ENCODE results near the gene SLC22A15. TPM values are rescaled to one million over a fixed set of nuclear protein-coding genes. Genes with fewer than 3 reads are reported as not detected.

Gene SLC22A15
- total and polyA plus RNA-seq, 4 donors: 5.3 to 16.4 (median 10.7) TPM

DNA sequence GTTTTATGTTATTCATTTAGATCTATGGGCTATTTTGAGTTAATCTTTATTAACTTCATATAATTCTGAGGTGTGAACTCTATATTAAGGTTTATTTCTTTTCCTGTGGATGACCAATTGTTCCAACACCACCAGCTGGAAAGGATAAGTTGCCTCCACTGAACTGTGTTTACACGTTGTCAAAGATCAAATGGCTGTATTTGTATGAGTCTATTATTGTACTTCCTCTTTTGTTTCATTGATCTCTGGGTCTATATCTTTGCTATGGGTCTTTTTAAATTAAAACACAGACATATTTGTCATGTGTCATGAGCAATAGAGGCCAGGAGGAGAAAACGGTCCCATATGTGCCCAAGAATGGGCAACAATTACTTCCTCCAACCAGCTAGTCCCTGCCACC is 129.7 kb downstream of the SLC22A15 start:
- Histone ChIP-seq H3K4me1 (ENCODE audit: control insufficient read depth in 5 of 5, insufficient read depth in 5 of 5, low read length in 5 of 5) (peaks cover 0 to 6% (median 2%) of the 10 kb centered on the region in 5 donors), H3K27me3 (ENCODE audit: control insufficient read depth in 3 of 3, insufficient read depth in 3 of 3, low read length in 2 of 3) (no peaks in the 10 kb centered on the region), H3K9me3 (ENCODE audit: control insufficient read depth in 4 of 4, insufficient read depth in 3 of 4, low read length in 3 of 4) (no peaks in the 10 kb centered on the region), H3K27ac (ENCODE audit: low read depth in 1 of 2, low read length in 1 of 2) (no peak overlapping the region), H3K4me3 (no peak overlapping the region), H3K9ac (ENCODE audit: insufficient read depth in 1 of 2, low read length in 2 of 2) (no peak overlapping the region), H3K36me3 (ENCODE audit: control insufficient read depth in 4 of 4, insufficient read depth in 4 of 4, low read length in 4 of 4) (no peaks in the 10 kb centered on the region)
- DNase-seq (no peak), ATAC-seq (ENCODE audit: insufficient read depth, low FRiP score) (no peak)
- TF ChIP-seq, protein P1, sequence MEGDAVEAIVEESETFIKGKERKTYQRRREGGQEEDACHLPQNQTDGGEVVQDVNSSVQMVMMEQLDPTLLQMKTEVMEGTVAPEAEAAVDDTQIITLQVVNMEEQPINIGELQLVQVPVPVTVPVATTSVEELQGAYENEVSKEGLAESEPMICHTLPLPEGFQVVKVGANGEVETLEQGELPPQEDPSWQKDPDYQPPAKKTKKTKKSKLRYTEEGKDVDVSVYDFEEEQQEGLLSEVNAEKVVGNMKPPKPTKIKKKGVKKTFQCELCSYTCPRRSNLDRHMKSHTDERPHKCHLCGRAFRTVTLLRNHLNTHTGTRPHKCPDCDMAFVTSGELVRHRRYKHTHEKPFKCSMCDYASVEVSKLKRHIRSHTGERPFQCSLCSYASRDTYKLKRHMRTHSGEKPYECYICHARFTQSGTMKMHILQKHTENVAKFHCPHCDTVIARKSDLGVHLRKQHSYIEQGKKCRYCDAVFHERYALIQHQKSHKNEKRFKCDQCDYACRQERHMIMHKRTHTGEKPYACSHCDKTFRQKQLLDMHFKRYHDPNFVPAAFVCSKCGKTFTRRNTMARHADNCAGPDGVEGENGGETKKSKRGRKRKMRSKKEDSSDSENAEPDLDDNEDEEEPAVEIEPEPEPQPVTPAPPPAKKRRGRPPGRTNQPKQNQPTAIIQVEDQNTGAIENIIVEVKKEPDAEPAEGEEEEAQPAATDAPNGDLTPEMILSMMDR (IDR thresholded peaks at IDR 0.05; ENCODE audit: control extremely low read depth, extremely low read depth): no peak
- 49 to 56% methylated on average over 2 of the region's 2 CpGs for WGBS, 2 donors

DNA sequence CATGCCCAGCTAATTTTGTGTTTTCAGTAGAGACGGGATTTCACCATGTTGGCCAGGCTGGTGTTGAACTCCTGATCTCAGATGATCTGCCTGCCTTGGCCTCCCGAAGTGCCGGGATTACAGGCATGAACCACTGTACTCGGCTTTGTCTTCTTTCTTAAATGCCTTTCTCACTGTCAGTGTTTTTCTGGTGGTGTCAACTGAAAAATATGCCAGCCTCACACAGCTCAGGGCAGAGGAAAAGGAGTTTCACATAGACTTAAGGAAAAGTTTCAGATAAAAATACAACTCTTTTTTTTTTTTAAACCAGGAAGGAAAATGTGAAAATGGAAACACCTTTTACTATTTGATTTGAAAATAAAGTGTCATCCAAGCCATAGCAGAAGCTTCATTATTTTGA is 130.3 kb downstream of the SLC22A15 start:
- Histone ChIP-seq H3K36me3 (ENCODE audit: control insufficient read depth in 4 of 4, insufficient read depth in 4 of 4, low read length in 4 of 4) (no peaks in the 10 kb centered on the region), H3K4me1 (ENCODE audit: control insufficient read depth in 5 of 5, insufficient read depth in 5 of 5, low read length in 5 of 5) (peaks cover under 1 to 12% (median 2%) of the 10 kb centered on the region in 5 donors), H3K27ac (ENCODE audit: low read depth in 1 of 2, low read length in 1 of 2) (no peak overlapping the region), H3K9ac (ENCODE audit: insufficient read depth in 1 of 2, low read length in 2 of 2) (no peak overlapping the region), H3K4me3 (no peak overlapping the region), H3K9me3 (ENCODE audit: control insufficient read depth in 4 of 4, insufficient read depth in 3 of 4, low read length in 3 of 4) (no peaks in the 10 kb centered on the region), H3K27me3 (ENCODE audit: control insufficient read depth in 3 of 3, insufficient read depth in 3 of 3, low read length in 2 of 3) (no peaks in the 10 kb centered on the region)
- TF ChIP-seq, protein P1 (IDR thresholded peaks at IDR 0.05; ENCODE audit: control extremely low read depth, extremely low read depth): no peak
- DNase-seq (no peak), ATAC-seq (ENCODE audit: insufficient read depth, low FRiP score) (no peak)
- 89 to 93% methylated on average over 4 of the region's 4 CpGs for WGBS, 2 donors

DNA sequence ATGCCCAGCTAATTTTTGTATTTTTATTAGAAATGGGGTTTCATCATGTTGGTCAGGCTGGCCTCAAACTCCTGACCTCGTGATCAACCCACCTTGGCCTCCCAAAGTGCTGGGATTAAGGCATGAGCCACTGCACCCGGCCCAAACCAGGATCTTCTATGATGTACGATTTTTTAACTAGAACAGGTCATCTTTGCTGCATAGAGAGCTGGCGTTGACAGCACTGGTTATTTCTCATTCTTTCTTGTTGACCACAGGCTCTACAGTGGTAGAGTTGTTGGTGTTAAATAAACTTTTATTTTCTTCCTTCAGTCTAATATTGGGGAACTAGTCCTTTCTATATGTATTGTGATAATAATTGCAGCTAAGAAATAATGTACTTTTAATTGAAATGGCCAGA is 131.1 kb downstream of the SLC22A15 start:
- no peak for ATAC-seq (ENCODE audit: insufficient read depth, low FRiP score)
- H3K4me1 ChIP-seq (ENCODE audit: control insufficient read depth in 5 of 5, insufficient read depth in 5 of 5, low read length in 5 of 5): peaks cover 2 to 14% (median 3%) of the 10 kb centered on the region in 5 donors
- no peak overlapping the region for H3K27ac ChIP-seq (ENCODE audit: low read depth in 1 of 2, low read length in 1 of 2)
- WGBS, 2 donors: 87 to 89% methylated on average over 4 of the region's 4 CpGs
- H3K4me3 ChIP-seq: no peak overlapping the region
- no peaks in the 10 kb centered on the region for H3K36me3 ChIP-seq (ENCODE audit: control insufficient read depth in 4 of 4, insufficient read depth in 4 of 4, low read length in 4 of 4)
- no peak for DNase-seq
- H3K27me3 ChIP-seq (ENCODE audit: control insufficient read depth in 3 of 3, insufficient read depth in 3 of 3, low read length in 2 of 3): no peaks in the 10 kb centered on the region
- TF ChIP-seq, protein P1 (IDR thresholded peaks at IDR 0.05; ENCODE audit: control extremely low read depth, extremely low read depth): no peak
- no peaks in the 10 kb centered on the region for H3K9me3 ChIP-seq (ENCODE audit: control insufficient read depth in 4 of 4, insufficient read depth in 3 of 4, low read length in 3 of 4)
- no peak overlapping the region for H3K9ac ChIP-seq (ENCODE audit: insufficient read depth in 1 of 2, low read length in 2 of 2)
